HG02870 (cell line): ENCODE measurements around the gene PAWR.
"Not testable (repeated sequence)": the region's sequence is repeated elsewhere in the genome, so short reads cannot be mapped to it uniquely, and the experiment has no call there.

Source experiments
- ATAC-seq: cut with Tn5 transposase; IDR thresholded peaks from one replicate; pipeline ENCODE4 v1.9.1; 2021; ENCODE audit warnings: mild to moderate bottlenecking, moderate library complexity; ENCODE audit not compliant: unreplicated experiment

The PAWR gene

DNA sequence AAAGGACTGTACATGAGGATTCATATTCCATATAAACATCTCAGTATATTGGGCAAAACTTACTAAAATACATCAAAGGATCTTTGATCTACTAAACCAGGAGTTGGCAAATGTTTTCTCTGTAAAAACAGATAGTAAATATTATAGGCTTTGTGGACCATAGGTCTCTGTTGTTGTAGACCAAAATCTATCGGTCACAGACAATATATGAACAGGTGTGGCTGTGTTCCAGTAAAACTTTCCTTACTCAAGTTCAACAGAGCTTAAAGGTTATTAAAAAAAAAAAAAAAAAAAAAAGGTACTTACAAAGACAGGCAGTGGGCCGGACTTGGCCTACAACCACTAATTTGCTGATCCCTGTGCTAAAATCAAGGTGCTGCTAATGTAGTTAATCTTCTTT lies 40.3 kb downstream of the PAWR start:
- no peak for ATAC-seq

DNA sequence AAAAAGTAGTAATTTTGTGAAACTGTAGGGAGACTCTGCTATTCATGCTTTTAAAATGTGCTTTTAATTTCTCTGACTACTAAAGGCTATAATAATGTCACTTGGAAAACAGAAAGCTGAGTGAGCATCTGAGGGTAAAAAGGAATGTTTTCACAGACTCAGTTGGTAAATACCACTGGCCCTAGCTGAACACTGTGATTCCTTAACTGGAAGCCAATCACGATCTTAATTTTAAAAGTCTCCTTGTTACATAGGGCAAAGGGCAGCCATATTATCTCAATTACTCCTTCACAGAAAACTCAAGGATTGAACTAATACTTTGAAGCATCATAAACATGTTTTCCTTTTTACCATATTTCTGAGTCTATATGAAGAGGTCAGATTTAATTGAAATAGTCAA lies 41.9 kb downstream of the PAWR start:
- no peak for ATAC-seq

DNA sequence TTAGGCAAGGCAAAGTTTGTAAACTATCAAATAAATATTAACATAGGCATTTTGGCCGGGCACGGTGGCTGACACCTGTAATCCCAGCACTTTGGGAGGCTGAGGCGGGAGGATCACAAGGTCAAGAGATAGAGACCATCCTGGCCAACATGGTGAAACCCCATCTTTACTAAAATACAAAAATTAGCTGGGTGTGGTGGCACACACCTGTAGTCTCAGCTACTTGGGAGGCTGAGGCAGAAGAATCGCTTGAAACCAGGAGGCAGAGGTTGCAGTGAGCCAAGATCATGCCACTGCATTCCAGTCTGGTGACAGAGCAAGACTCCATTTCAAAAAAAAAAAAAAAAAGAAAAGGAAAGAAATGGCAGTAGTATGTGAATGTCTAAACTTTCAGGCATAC lies 43.9 kb downstream of the PAWR start:
- not testable (repeated sequence) for ATAC-seq

DNA sequence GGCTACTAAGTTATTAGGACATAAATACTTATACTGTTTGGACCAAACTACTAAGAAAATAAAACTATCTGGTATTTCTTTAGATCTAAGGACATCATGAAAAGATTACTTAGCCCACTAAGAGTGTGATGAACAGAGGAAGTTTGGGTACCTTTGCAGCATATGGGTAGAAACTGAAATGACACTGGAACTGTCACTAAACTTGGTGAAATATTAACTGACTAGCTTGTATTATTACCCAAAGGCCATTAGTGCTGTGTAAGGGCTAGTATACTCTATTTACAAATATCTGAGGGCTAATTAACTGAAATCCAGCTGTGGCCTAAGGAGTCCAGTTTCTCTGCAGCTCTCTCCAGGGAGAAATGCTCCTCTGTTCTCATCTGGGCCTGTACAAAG lies 45.5 kb downstream of the PAWR start:
- peak; percentile 67 for ATAC-seq

DNA sequence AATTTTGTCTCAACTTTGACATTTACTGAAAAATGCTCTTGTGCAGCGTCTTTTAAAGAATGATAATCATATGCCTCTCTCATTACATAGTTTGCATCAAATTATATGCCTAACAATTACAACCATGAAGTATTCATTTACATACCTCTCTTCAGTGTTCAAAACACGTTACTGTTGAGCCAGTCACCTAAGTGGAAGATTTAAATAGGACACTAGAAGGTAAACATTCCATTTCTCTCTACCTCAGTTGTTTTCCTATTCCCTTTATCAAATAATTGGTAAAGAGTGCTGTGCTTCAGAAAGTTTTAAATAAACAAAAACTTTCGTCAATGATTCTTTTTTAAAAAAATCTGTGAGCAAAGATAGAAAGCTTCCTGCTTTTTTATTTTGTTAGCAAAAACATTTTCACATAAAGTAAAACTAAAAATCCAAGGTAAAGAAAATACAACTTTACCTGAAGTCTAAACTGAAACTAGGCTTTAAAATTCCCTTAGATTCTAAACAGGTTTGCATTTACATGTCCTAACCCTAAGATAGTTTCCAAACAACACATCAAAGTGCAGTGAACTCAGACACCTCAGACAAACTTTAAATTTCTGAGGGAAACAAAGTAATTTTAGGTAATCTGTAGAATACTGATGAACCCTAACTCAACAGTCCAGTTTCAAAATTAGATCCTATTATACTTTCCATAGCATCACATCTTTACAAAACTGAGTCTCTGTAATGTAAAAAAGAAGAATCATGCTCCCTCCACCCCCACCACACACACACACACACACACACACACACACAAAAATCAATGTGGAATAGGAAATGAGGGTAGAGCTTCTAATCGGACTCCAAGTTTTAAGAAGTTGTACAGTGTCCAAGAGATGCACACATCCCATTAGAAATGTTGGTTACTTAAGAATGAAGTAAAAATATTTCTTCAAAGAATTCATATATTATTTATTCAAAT lies 46.2 kb downstream of the PAWR start:
- ATAC-seq, result no peak

DNA sequence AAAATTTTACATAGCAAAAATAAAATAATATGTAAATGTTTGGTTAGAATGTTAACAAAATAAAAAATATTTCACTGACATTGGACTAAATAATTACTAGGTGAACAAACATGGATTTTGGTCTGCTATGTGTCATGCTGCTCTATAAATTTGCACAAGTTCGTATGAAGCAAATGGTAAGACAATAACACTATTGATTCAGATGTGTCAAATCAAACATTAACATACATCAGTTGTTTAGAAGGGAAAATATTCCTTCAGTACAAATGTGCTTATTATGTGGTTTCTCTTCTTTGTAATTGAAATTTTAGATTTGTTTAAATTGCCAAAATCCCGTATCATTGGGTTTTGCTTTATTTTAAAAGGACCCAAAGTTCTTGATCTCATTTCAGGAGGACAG lies 46.9 kb downstream of the PAWR start:
- ATAC-seq, result no peak

DNA sequence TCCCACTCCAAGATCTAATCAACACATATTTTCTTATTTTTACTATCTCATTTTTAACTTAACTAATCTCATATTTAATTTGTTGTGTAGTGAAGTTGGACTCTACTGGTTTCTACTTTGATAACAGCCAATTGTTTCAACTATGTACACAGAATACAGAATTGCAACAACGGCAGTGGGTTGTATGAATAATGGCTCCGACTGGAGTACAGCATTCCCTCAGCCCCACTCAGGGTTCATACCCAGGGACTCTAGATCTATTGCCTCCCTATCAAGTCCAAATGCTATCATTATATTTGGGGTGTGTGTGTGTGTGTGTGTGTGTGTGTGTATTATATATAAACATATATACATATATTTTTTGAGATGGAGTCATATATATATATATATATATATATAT lies 52.3 kb downstream of the PAWR start:
- no peak for ATAC-seq

DNA sequence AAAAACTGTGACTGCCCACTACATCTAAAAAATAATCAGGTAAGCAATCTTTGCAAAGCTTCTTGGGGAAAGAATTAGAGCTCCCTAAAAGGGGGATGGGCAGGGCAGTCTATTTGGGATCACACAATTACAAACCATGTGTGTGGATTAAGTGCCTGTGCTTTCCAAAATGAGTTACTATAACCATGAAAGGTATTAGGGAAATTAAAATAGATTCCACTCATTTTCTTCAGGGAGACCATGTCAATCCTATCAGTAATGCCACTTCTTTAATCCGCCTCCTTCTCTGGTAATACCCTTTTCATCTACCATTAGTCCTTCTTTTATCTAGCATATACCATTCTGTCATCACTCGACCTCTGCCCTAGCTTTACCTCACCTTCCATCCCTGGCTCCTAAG lies 53.7 kb downstream of the PAWR start:
- no peak for ATAC-seq

DNA sequence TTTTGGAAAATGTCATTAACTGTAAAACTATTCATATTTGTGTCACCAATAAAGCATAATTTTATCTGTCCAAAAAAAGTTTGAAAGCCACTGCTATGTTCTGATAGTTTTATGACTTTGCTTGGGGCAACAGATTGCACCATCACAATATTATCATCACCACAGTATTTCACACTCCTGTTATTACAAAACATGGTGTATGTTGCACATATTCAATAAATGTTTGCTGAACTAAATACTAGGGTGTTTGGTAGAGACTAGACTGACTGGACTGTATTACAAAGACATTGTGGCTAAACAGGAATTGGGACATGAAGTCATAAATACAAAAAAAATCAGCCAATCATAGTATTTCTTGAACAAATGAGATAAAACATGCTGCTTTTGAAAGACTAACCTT lies 55.1 kb downstream of the PAWR start:
- no peak for ATAC-seq

DNA sequence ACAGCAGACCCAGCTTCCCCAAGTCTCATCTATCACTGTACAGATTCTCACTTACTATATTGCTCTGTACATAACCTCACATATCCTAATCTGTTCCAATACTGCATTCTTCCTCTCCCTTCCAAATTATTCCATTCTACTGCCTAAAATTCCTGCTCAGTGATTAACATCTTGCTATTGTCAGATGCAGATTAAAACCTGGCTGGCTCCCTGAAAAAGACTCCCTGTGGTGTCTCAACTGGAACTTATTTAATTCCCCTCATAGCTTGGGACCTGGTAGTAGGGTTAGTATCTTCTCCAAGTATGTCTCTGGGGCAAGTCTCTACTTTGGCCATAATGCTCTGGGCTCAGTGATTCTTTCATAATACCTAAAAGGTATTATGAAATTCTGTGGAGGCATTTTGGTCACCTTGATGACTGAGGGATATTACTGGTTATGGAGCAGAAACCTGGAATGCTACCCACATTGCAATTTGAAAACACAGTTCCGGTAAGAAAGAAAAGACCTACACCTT lies 55.8 kb downstream of the PAWR start:
- no peak for ATAC-seq

DNA sequence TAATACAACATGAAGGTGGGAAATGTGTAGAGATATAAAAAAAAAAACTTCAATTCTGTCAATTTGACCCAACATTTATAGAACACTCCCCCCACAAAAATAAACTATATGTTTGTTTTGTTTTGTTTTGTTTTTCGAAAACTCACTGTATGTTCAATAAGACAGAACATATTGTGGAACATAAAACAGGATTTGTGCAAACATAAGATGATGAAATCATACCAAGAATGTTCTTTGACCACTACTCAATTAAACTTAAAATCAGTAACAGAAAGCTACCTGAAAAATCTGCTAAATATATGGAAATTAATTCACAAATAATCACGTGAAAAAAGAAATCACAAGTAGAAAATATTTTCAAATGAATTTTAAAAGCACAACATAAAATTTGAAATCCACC lies 61.2 kb downstream of the PAWR start:
- no peak for ATAC-seq

DNA sequence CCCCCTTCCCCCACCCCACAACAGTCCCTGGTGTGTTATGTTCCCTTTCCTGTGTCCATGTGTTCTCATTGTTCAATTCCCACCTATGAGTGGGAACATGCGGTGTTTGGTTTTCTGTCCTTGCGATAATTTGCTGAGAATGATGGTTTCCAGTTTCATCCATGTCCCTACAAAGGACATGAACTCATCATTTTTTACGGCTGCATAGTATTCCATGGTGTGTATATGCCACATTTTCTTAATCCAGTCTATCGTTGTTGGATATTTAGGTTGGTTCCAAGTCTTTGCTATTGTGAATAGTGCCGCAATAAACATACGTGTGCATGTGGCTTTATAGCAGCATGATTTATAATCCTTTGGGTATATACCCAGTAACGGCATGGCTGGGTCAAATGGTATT lies 64.0 kb downstream of the PAWR start:
- not testable (repeated sequence) for ATAC-seq

DNA sequence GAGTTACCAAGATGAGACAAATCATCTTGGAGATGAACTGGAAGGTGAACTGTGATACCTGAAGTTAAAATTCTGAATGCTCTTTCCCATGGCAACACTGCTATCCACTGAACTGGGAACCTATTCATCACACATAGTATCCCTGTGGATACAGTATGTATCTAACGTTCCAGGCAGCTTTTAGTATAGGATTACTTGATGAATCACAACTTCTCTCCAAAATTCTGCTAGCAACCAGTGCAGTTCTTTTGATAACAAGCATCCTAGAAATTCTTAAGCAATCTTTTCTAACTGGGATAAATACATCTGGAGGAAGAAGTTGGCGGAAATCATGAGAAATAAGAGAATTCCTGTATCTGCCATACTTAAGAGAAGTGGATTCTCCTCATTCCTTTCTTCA lies 66.4 kb downstream of the PAWR start:
- no peak for ATAC-seq

DNA sequence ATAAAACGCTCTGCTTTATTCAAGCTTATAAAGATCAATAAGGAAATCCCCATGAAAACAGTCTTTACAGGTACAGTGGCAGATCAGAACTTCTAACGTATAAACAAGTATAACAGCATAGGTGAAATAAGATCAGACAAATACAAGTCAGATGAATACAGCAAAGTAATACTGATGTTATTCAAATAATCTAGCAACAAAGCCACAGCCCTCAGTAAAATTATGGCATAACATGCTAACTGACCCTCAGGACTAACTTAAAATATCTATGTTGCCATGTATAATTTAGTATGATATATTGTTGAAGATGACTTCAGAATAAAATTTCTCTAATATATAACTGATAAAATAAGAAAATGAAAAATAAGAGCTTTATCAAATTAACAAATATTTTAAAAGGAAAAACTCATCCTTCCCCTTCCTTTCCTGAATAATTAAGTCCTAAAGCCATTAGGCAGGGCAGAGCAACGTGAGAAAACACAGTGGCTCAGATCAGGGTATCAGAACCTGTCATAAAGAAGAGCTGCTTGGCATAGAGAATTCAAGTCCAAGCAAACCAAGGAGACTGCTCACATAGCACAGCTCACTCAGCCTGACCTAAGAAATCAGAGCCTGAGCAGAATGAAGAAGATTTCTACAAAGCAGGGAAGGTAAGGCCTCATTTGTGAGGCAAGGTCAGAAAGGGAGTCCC lies 70.7 kb downstream of the PAWR start:
- ATAC-seq, result no peak

DNA sequence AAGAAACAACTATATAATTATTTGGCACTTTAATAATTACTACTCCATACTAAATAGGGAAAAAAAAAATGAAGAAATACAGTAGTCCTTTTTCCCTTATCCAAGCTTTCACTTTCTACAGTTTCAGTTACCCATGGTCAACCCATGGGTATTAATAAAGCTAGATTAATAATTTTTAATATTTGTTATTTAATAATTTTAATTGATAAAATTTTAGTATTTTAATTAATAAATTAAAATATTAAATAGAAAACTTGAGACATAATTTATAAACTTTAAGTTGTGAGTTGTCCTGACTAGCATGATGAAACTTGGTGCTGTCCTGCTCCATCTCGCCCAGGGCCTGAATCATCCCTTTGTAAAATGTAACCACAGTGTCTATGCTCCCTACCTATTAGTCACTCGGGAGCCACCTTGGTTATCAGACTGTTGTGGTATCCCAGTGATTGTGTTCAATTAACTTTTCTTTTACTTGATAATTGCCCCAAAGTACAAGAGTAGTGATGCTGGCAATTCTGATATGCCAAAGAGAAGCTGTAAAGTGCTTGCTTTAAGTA lies 71.8 kb downstream of the PAWR start:
- no peak for ATAC-seq

DNA sequence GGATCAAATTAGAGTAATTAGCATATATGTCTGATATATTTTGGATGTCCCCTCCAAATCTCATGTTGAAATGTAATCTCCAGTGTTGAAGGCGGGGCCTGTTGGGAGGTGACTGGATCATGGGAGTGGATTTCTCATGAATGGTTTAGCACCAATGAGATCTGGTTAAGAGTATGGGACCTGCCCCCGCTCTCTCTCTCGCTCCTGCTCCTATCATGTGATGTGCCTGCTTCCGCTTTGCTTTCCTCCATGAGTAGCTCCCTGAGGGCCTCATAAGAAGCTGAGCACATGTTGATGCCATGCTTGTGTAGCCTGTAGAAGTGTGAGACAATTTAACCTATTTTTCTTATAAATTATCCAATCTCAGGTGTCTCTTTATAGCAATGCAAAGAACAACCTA lies 73.1 kb downstream of the PAWR start:
- no peak for ATAC-seq

DNA sequence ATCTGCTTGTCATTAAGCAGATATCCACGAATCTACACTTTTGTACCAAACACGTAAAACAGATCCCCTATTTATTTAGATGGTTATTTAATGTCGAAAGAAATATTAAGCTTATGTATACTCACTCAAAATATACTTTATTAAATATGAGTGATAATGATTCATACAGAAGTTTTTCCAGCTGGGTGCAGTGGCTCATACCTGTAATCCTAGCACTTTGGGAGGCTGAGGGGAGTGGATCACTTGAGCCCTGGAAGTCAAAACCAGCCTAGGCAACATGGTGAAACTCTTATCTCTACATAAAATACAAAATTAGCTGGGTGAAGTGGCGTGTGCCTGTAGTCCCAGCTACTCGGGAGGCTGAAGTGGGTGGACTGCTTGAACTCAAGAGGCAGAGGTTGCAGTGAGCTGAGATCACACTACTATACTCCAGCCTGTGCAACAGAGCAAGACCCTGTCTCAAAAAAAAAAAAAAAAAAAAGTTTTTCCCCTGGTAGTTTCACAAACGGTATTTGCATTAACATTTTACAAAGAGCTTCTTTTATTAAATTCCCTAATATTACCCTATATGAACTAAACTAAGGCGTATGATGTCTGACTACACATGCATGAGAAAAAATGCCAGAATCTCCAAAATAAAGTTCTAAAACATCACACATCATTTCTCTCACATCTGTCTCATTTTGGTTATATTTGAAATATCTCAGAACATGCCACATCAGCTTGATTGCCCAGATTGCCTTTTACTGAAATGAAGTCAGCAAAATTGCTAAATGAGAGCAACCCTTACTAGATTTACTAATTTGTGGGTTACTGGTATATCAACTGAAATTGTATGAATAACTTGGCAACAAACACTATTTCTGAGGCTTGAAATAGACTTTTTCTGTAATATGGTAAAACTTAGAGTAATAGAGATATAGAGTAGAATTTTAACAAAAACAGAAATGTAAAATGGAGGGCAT lies 74.9 kb downstream of the PAWR start:
- ATAC-seq, result peak; percentile 71

DNA sequence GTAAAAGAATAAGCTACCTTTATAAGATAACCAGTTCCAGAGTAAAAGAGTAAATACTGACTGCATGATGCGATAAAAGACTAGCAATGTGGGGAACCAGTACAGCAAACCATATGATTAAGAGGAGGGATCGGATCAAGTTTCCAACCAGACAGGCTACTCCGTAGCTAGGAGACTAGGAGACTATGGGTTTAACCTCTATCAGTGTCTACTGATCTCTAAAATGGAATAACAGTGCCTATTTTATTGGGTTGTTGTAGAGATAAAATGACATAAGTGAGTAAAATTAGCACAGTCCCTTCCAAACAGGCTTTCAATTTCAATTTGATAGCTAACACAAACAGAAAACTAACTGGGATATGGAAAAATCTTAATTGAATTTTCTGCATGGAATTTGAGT lies 76.0 kb downstream of the PAWR start:
- no peak for ATAC-seq

DNA sequence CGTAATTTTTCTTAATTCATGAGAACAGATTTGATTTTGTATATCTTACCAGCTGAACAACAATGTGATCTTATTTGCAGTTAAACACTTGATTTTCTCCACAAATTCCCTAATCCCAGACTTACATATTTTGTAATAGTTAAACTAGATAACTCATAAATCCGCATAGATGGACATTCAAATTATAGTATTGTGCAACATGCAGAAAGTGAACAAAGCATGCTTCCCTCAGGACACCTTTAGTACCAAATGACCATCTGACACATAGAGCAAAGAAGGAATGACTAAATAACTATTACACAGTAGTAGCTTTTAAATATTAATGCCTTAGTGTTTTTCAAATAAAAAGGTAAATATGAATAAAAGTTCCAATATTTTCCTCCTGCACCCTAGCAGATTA lies 88.9 kb downstream of the PAWR start:
- no peak for ATAC-seq

DNA sequence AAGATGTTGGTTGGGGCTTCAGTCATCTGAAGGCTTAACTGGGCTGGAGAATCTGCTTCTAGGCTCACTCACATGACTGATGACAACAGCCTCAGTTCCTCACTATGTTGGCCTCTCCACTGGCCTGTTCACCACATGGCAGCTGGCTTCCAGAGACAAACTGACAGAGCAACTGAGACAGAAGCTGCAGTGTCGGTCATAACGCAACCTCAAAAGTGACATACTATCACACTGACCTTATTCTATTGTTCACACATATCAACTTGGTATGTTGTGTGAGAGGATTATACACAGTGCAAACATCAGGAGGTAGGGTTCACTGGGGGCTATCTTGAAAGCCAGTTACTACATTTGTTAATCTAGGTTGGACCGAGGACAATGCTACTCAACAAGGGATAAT lies 92.9 kb downstream of the PAWR start:
- ATAC-seq, result no peak
